ENCODE measurements around the gene C10orf53. TPM values are rescaled to one million over a fixed set of nuclear protein-coding genes. Genes with fewer than 3 reads are reported as not detected.

The C10orf53 gene
- total RNA-seq, 2 experiments from 2014 or later: not detected

DNA sequence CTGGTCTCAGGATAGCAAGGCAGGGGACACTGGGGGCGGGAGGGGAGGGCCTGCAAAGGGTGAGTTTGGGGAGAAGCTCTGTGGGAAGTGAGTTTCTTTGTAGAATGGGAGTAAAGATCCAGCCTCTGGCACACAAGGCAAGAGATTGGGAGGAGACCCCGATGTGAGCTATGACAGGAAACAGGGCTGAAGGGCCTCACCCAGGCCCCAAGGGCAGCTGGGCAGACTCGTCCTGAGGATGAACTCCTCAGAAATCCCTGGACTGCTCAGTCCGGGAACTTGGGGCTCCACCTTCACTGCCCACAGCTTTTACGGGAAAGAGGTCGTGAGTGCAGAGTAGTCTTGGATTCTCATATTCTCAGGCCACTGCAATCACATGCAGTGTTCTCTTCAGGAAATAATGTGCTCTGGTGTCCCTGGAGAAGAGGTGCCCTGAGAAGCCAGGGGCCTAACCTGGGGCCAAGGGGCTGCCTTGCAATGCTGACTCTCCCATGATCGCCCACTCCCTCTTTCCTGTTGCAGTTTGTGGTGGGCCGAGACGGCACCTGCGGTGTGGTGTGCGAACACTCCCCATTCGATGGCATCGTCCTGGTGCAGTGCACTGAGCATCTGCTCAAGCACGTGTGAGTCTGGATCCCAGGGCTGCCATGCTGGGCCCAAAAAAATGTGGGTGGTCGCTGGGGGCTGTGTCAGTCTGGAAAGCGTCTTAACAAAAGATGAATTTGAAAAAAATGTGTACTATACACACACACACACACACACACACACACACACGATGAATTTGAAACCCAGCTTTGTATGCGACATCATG lies 31.3 kb upstream of the C10orf53 start:
- Mint-ChIP-seq H3K4me1 (ENCODE audit: low read depth) (no peaks in the 10 kb centered on the region), H3K4me3 (no peak overlapping the region), H3K9me3 (no peaks in the 10 kb centered on the region), H3K27me3 (peaks cover 13% of the 10 kb centered on the region), H3K36me3 (no peaks in the 10 kb centered on the region), H3K27ac (no peak overlapping the region)
- ChIA-PET POLR2A (no interaction called here), CTCF (no interaction called here)
- intact Hi-C loops (cut with micrococcal nuclease): no loop called here
- DNase-seq: no peak

DNA sequence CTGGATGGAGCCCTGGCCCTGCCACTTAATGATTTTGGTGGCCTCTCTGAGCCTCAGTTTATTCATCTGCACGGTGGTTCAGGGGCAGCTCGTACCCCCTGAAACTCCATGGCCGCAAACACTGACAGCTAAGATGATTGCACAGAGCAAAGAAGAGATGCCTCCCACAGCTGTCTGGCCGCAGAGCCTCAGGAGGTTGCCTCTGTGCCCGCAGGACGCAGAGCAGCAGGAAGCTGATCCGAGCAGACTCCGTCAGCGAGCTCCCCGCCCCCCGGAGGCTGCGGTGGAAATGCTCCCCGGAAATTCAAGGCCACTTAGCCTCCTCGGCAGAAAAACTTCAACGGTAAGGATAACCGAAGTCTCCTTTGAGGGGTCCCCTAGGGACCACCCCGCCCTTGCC lies 30.2 kb upstream of the C10orf53 start:
- DNase-seq: peak; percentile 40
- H3K36me3 Mint-ChIP-seq: no peaks in the 10 kb centered on the region
- H3K4me1 Mint-ChIP-seq (ENCODE audit: low read depth): no peaks in the 10 kb centered on the region
- intact Hi-C loops (cut with micrococcal nuclease): no loop called here
- no peak overlapping the region for H3K27ac Mint-ChIP-seq
- H3K9me3 Mint-ChIP-seq: no peaks in the 10 kb centered on the region
- H3K27me3 Mint-ChIP-seq: peaks cover 8% of the 10 kb centered on the region
- ChIA-PET CTCF (no interaction called here), POLR2A (no interaction called here)
- no peak overlapping the region for H3K4me3 Mint-ChIP-seq

- no peak for DNase-seq
- Mint-ChIP-seq H3K4me3 (no peak overlapping the region), H3K9me3 (no peaks in the 10 kb centered on the region), H3K27ac (no peak overlapping the region), H3K36me3 (no peaks in the 10 kb centered on the region), H3K4me1 (ENCODE audit: low read depth) (no peaks in the 10 kb centered on the region), H3K27me3 (peaks cover 7% of the 10 kb centered on the region)
- CTCF ChIA-PET: no interaction called here
- POLR2A ChIA-PET: no interaction called here
- intact Hi-C loops (cut with micrococcal nuclease): no loop called here
Observed at GRCh38 chr10:49649936-49650723, 29.3 kb upstream of the C10orf53 start.

GRCh38 chr10:49650724-49651034 lies 28.8 kb upstream of the C10orf53 start:
- Mint-ChIP-seq H3K4me3 (no peak overlapping the region), H3K27ac (no peak overlapping the region), H3K27me3 (peaks cover 7% of the 10 kb centered on the region), H3K4me1 (ENCODE audit: low read depth) (no peaks in the 10 kb centered on the region), H3K36me3 (no peaks in the 10 kb centered on the region), H3K9me3 (no peaks in the 10 kb centered on the region)
- ChIA-PET POLR2A (no interaction called here), CTCF (no interaction called here)
- intact Hi-C loops (cut with micrococcal nuclease): no loop called here
- DNase-seq: no peak

DNA sequence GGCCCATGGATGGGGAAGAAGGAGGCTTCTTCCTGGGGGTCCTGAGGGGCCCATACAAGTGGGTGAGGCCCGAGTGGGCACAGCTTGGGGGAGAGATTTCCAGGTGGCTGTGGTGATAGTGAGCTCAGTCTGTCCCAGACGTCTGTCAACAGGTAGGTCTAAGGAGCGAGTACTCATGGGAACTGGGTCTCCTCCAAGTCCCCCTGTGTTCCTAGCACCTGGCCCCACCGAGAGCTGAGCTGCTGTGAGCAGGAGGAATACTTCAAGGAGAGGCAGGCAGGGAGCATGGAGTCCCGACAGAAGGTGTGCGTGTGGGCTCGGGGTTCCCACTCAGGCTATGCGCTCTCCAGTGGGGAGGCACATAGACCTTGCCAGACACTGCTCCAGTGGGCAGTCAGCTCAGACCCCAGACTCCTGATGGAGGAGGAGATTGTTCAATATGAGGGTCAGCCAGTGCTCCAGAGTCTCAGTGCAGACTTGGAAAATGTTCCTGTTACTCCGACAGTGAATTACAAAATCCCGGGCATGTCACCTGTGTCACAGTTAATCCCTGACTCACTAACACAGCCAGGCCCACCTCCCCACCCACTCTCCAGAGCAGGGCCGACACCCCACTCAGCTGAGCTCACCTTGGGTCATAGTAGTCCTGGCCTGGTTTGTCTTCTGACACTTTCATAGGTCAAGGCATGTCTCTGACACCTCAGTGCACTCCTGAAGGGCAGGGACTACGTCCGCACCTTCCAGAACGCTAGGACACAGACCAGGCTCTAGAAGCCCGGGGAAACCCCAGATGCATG lies 28.2 kb upstream of the C10orf53 start:
- Mint-ChIP-seq H3K9me3 (no peaks in the 10 kb centered on the region), H3K27me3 (peaks cover 7% of the 10 kb centered on the region), H3K4me3 (no peak overlapping the region), H3K4me1 (ENCODE audit: low read depth) (no peaks in the 10 kb centered on the region), H3K36me3 (no peaks in the 10 kb centered on the region), H3K27ac (no peak overlapping the region)
- POLR2A ChIA-PET: no interaction called here
- CTCF ChIA-PET: no interaction called here
- intact Hi-C loops (cut with micrococcal nuclease): no loop called here
- DNase-seq: no peak

DNA sequence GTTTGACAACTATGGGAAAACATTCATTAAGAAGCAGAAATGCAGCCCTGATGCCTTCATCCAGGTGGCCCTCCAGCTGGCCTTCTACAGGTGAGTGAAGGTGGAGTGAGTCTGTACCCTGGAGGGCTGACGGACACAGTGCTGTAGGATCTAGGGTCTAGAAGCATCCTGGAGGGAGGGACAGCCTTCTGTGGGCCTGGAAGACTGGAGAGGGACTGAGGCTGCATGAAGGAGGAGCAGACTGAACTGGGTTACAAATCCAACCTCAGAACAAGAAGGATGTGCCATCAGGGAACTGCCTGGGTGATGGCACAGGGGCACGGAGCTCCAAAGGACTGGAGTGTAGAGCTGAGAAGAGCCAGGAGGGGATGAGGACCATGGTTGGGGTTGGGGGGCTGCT lies 27.5 kb upstream of the C10orf53 start:
- H3K27me3 Mint-ChIP-seq: peaks cover 9% of the 10 kb centered on the region
- DNase-seq: no peak
- H3K27ac Mint-ChIP-seq: no peak overlapping the region
- H3K9me3 Mint-ChIP-seq: no peaks in the 10 kb centered on the region
- no peaks in the 10 kb centered on the region for H3K4me1 Mint-ChIP-seq (ENCODE audit: low read depth)
- intact Hi-C loops (cut with micrococcal nuclease): no loop called here
- CTCF ChIA-PET: no interaction called here
- no peak overlapping the region for H3K4me3 Mint-ChIP-seq
- no peaks in the 10 kb centered on the region for H3K36me3 Mint-ChIP-seq
- POLR2A ChIA-PET: no interaction called here

DNA sequence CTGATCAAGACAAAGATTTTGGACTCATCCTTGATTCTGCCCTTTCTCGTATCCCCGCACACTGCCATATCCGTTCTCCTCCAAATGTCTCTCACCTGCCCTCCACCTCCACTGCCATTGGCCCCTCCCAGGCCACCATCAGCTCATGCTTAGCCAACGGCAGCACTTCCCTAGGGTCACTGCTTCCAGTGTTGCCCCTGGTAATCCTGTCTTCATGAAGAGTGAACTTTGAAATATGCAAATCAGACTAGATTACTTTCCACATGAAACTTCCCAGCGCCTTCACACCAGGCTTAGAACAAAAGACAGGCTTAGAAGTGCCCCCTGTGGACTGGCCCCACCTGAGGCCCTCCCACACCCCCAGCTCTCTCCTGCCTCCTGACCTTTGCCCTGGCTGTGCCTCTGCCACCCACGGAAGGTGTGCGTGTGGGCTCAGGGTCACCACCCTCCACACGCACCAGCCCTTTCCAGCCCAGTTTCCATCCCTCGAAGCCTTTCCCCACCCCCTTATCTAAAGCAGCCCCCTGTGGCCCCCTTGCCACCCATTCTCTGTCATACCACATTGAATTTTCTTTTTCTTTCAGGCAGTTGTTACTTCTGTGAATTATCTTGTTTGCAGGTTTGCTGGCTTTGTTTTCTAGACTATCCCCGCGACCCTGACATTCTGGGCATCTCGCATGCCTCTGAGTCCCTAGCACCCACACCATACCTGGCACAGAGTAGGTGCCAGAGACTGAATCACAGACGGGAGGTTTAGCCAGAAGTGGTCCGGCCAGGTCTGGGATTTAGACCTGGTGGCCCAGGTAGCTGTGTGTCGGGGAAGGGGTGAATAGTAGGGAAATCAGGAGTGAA lies 26.8 kb upstream of the C10orf53 start:
- ChIA-PET POLR2A (no interaction called here), CTCF (no interaction called here)
- Mint-ChIP-seq H3K27me3 (peaks cover 9% of the 10 kb centered on the region), H3K36me3 (no peaks in the 10 kb centered on the region), H3K4me1 (ENCODE audit: low read depth) (no peaks in the 10 kb centered on the region), H3K4me3 (no peak overlapping the region), H3K27ac (no peak overlapping the region), H3K9me3 (peaks cover under 1% of the 10 kb centered on the region)
- no peak for DNase-seq
- intact Hi-C loops (cut with micrococcal nuclease): no loop called here

DNA sequence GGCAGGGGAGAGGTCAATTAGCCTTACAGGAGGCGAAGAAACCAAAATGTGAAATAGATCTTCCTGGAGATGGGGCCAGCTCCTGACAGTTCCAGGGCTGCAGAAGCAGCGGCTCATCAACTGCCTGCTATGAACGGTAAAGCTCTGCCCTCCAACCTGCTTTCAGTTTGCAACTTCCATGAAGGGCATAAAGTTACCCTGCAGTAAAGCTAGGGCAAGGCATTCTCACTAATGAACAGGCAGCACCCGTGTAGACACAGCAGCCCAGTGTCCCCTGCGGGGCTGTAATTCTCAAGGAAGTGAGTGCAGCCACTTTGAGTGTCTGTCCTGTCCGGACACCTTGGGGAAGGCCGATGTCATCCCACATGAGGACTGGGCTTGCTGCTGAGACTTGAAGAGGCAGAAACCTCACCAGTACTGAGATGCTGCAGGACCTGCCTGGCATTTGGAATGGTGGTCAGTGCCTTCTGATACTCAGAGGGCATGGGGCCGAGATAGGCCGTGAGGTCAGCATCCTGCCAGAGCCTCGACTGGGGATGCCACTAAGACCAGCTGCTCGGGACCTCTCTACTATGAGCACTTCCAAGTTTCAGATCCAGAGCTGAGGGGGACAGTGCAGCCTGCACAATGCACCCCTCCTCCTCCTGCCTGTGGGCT lies 26.1 kb upstream of the C10orf53 start:
- Mint-ChIP-seq H3K4me3 (no peak overlapping the region), H3K4me1 (ENCODE audit: low read depth) (no peaks in the 10 kb centered on the region), H3K9me3 (peaks cover 2% of the 10 kb centered on the region), H3K36me3 (no peaks in the 10 kb centered on the region), H3K27ac (no peak overlapping the region), H3K27me3 (peaks cover 7% of the 10 kb centered on the region)
- intact Hi-C loops (cut with micrococcal nuclease): no loop called here
- POLR2A ChIA-PET: no interaction called here
- no peak for DNase-seq
- CTCF ChIA-PET: no interaction called here

- no peak for DNase-seq
- peaks cover under 1% of the 10 kb centered on the region for H3K36me3 Mint-ChIP-seq
Observed at GRCh38 chr10:49654036-49654693, 25.3 kb upstream of the C10orf53 start.

DNA sequence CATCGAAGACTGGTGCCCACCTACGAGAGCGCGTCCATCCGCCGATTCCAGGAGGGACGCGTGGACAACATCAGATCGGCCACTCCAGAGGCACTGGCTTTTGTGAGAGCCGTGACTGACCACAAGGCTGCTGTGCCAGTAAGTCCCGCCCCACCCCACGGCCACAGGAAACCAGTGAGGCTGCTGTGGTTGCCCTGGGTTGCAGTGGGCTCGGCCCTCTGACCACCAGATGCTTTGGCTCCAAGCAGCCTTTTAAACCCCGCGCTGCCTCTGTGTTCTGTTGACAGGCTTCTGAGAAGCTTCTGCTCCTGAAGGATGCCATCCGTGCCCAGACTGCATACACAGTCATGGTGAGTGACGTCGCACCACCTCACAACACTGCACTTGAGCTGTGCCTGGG lies 24.4 kb upstream of the C10orf53 start:
- CTCF ChIA-PET: interaction anchor here (0.8 kb wide), 1 partner anchor 91 kb away, joined by 3 read pairs; no protein-coding TSS in a partner anchor
- Mint-ChIP-seq H3K27ac (no peak overlapping the region), H3K9me3 (peaks cover 15% of the 10 kb centered on the region), H3K4me3 (no peak overlapping the region), H3K36me3 (peaks cover 2% of the 10 kb centered on the region), H3K4me1 (ENCODE audit: low read depth) (no peaks in the 10 kb centered on the region), H3K27me3 (peaks cover 5% of the 10 kb centered on the region)
- POLR2A ChIA-PET: no interaction called here
- intact Hi-C loops (cut with micrococcal nuclease): no loop called here
- no peak for DNase-seq

More at GRCh38 chr10:49654036-49654693, 25.3 kb upstream of the C10orf53 start:
- H3K9me3 Mint-ChIP-seq: peaks cover 8% of the 10 kb centered on the region
- H3K27ac Mint-ChIP-seq: no peak overlapping the region
- H3K4me3 Mint-ChIP-seq: no peak overlapping the region
- ChIA-PET POLR2A (no interaction called here), CTCF (interaction anchor here (0.8 kb wide), 1 partner anchor 90 kb away, joined by 3 read pairs; no protein-coding TSS in a partner anchor)
- H3K4me1 Mint-ChIP-seq (ENCODE audit: low read depth): no peaks in the 10 kb centered on the region
- intact Hi-C loops (cut with micrococcal nuclease): no loop called here
- peaks cover 5% of the 10 kb centered on the region for H3K27me3 Mint-ChIP-seq

DNA sequence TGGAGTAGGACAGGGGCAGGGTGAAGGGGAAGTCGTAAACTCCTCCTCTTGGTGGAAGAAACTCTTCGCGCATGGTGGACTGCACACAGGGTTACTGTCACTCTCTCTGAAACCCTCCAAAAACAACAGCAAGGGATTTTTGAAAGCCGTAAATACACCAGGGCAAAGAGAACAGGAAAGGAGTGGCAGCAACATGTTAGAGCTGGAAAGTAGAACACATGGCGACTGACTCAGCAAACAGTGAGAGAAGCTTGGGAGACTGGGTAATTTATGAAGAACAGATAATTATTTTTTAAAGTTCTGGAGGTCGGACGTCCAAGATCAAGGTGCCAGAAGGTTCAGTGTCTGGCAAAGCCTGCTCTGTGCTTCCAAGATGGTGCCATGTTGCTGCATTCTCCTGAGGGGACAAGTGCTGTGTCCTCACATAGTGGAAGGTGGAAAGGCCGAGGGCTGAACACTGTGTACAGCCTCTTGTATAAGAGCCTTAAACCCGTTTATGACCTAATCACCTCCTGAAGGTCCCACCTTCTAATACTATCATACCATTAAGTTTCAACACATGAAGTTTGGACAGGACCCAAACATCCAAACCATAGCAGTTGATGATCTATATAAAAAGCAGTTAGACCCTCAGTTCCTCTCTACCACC lies 22.5 kb upstream of the C10orf53 start:
- no peak for DNase-seq
- Mint-ChIP-seq H3K4me3 (no peak overlapping the region), H3K36me3 (peaks cover 2% of the 10 kb centered on the region), H3K27me3 (peaks cover 5% of the 10 kb centered on the region), H3K9me3 (peaks cover 17% of the 10 kb centered on the region), H3K27ac (no peak overlapping the region), H3K4me1 (ENCODE audit: low read depth) (no peaks in the 10 kb centered on the region)
- intact Hi-C loops (cut with micrococcal nuclease): no loop called here
- ChIA-PET POLR2A (no interaction called here), CTCF (no interaction called here)

Measured in activated CD4-positive, alpha-beta memory T cell treated with anti-CD3 and anti-CD28 coated beads for 36 hours (primary cell).